Kasumi-1 (cell line): ENCODE data around the gene LAG3.

Experiments used
- DNase-seq, 2 experiments: peaks; one replicate each; lab custom pipeline; 2025; lab: John Stamatoyannopoulos, UW

LAG3 gene

GRCh38 chr12:6790496-6791150 lies 18.3 kb downstream of the LAG3 start:
- DNase-seq = no peak

DNA sequence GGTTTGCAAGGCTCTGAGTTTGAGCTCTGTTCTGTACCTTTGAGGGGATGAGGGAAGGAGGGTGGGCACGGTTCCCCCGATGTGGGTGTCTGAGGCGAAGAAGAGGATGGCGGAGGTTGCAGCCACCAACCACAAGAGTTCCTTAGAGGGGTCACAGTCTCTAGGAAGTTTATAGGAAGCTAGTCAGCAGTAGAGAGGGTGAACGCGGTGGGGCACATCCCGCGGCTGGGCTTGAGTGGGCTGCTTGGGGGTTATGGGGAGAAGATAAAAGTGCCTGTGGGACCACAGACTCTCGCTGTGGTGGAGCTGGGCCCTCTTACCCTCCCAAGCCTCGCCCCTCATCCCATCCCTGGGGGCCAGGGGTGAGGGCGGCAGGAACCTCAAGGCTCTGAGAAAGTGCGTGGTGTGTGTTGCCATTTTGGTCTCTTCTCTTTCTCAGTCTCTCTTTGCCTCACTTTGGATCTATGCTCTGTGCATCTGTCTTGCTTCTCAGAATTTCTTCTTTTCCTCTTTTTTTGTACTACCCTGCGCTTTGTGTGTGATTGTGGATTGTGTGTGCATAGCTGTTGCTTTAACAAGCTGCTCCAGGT lies 19.7 kb downstream of the LAG3 start:
- peak; percentile 25 to 57 for DNase-seq

DNA sequence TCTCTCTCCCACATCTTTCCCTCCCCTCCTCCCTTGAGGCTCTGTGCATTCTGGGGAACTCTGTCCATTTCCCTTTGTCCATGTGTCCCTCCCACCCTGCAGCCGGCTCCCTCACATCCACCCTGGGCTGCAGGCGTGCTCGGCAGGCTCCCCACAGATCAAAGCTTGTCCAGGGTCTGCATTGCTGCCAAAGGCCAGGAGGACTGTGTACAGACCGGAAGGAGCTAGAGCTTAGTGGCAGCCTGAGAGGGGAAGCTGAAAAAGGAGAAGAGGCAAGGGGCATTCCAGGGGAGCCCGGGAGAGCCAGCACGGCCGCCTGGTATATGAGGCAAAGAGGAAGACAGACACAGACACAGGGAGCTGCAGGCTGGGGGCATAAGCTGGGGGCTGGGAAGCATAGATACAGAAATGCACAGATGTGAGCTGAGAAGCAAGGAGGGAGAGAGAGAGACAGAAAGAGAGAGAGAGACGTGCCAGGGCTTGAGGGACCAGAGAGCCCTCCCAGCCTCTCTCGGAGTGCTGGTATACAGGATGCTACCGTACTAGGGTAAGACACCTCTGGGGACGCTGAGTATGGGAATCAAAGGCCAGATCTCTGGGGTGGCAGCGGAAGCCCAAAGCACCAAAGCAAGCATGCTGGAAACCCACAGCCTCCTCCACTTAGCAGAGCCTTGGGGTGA lies 20.3 kb downstream of the LAG3 start:
- peak; percentile 75 to 81 for DNase-seq

DNA sequence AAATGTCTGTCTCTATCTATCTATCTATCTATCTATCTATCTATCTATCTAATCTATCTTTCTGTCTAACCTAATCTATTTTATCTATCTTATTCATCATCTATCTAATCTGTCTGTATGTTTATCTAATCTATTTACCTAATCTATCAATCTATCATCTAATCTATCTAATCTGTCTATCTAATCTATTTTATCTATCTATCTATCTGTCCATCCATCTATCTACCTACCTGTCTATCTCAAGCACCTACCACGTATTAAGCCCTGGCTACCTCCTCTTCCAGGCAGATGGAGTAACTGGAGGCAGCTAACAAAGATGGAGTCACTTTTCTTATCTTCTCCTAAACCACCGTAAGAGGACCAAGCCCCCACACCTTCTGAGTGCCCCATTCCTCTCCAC lies 22.8 kb downstream of the LAG3 start:
- DNase-seq = no peak

DNA sequence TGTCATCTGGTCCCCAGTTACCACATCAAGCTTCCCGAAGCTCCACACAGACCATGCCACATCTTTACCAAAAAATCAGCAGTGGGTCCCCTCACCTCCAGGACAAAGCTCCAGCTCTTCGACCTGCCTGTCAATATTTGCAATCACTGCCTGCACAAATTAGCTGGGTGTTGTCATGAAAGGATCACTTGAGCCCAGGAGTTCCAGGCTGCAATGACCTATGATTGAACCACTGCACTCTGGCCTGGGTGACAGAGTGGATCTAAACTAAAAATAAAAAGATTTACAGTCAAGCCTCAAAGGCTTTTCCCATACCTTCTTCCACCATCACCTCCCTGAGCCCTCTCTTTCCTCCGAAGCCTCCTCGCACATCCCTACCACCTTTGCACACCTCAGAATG lies 24.3 kb downstream of the LAG3 start:
- DNase-seq = no peak

- DNase-seq = no peak
These were observed 26.8 kb downstream of the LAG3 start for GRCh38 chr12:6799147-6799546.

GRCh38 chr12:6807170-6807569 lies 34.9 kb downstream of the LAG3 start:
- DNase-seq = no peak

- no peak for DNase-seq
These were observed 36.7 kb downstream of the LAG3 start for GRCh38 chr12:6809056-6809455.

DNA sequence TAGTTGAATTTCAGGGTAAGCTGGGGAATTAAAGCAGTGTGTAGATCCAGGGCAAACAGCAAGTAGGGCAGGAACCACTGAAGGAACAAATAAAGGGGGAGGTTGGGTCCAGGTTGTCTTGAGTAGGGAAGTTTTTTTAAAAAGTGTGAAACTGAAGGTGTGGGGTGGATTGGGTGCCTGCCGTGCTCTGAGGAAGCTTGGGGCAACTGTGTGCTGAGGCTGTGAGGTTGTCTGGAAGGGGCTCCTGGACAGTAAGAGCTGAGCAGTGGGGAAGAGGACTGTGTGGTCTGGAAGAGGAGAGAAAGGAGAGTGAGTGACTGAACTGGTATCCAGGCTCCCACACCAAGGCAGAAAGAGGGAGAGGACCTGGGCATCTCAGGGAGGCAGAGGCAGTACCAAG lies 38.4 kb downstream of the LAG3 start:
- DNase-seq = no peak

DNA sequence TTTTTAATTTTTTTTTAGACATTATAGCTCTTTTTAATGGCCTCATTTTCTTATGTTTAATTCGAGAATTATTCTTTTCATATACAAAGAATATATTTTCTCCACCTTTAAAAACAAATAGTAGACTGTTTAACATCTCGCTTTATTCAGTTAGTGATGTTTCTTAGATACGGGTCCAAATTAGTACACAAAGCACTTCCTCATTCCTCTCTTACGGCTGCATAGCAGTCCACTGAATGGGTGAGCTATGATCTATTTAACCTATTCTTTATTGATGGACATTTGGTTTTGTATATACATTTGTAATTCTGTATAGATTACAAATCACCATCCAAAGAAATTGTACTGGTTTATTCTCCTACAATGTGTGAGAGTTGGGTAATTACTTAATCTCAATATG lies 41.0 kb downstream of the LAG3 start:
- no peak for DNase-seq

DNA sequence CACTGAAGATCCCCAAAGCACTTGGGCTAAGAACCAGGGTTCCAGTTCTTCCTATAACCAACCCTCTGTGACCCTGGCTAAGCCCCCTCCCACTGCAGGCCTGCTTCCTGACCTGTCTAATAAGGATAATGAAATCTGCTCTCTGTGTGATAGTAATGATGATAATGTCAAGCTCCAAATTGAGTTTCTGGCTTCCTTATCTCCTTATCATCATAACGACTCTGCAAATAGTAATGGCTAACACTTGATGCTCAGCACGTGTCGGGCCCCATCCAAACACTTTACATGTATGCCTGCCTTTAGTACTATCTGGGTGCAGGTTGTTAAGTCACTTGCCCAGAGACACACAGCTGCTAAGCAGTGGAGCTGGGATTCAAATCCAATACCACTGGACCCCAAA lies 44.3 kb downstream of the LAG3 start:
- no peak for DNase-seq

- DNase-seq = no peak
These were observed 44.8 kb downstream of the LAG3 start for GRCh38 chr12:6817098-6817497.

DNA sequence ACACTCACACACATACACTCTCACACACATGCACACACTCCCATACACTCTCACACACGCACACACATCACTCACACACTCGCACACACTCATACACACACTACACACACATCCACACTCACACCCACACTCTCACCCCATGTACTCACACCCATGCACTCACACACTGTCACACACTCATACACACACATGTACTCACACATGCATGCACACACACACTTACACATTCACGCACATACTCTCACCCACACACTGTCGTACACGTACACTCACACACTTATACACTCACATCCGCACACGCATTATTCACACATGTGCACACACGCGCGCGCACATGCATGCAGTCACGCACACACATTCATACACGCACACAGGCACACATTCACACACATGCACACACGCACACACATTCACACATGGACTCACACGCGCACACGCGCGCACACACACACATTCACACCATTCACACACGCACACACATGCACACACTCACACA lies 45.4 kb downstream of the LAG3 start:
- no peak for DNase-seq

GRCh38 chr12:6818222-6818621 lies 45.9 kb downstream of the LAG3 start:
- no peak for DNase-seq

DNA sequence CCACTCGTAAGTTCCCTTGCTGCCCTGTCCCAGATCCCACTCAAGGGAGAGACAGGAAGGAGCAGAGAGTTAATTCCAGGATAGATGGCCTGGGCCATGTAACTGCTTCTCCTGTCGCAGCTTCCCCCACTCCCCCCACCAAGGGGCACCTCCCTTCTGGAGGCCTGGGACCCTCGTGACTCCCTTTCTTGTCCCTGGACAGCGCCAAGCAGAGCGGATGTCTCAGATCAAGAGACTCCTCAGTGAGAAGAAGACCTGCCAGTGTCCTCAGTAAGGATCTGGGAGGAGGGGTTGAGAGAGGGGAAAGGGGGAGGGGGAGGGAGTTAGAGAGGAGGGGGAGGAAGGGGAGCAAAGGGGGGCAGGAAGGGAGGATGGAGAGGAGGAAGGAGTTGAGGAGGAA lies 46.3 kb downstream of the LAG3 start:
- DNase-seq = no peak

GRCh38 chr12:6819106-6820030 lies 47.0 kb downstream of the LAG3 start:
- DNase-seq = no peak

DNA sequence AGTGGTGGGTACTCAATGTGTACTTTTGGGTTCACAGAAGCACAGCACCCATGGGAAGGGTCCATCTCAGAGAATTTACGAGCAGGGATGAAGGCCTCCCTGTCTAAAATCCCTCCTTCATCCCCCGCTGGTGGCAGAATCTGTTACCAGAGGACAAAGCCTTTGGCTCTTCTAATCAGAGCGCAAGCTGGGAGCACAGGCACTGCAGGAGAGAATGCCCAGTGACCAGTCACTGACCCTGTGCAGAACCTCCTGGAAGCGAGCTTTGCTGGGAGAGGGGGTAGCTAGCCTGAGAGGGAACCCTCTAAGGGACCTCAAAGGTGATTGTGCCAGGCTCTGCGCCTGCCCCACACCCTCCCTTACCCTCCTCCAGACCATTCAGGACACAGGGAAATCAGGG lies 47.8 kb downstream of the LAG3 start:
- DNase-seq = no peak

DNA sequence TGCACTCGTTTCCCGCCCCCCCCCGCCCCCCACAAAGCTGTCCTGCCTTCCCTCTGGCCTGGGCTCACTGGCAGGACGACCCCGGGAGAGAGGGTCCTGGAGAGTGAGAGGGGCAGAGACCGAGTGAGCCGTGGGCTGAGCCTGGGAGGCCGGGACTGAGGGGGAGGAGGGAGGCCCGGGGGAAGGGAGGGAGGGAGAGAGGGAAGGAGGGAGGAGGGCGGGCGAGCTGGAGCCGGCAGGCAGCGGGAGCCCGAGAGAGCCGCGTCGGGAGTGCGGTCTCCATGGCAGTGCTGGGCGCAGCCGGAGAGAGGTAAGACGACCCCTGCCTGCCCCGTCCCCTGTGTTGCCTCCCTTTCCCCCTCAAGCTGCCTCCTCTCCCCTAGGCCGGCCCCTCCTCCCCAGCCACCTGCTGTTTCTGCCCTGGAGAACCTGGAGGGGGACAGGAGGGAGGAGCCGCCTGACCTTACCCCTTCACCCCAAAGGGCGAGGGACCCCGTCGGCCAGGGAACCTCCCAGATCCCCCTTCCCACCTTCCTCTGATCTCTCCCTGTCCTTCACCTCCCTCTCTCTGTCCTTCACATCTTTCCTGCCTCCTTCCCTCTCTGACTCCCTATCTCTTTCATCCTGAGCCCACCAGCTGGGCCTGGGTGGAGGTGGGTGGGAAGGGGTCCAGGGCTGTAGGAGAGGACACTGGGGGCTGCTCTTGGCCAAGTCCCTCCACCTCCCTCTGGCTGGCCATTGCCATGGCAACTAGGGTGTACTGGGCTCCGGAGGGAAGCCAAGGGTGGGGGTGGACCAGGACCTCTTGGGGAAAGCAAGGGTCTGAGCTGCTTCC lies 49.5 kb downstream of the LAG3 start, which contains the start of gene GPR162:
GPR162 (plus strand) TSS at position 231 of the 835 bp plus-strand sequence. CDS start 2,078 bp downstream, outside the sequence.
- peak in 1 of 2 experiments; percentile 30 for DNase-seq

DNA sequence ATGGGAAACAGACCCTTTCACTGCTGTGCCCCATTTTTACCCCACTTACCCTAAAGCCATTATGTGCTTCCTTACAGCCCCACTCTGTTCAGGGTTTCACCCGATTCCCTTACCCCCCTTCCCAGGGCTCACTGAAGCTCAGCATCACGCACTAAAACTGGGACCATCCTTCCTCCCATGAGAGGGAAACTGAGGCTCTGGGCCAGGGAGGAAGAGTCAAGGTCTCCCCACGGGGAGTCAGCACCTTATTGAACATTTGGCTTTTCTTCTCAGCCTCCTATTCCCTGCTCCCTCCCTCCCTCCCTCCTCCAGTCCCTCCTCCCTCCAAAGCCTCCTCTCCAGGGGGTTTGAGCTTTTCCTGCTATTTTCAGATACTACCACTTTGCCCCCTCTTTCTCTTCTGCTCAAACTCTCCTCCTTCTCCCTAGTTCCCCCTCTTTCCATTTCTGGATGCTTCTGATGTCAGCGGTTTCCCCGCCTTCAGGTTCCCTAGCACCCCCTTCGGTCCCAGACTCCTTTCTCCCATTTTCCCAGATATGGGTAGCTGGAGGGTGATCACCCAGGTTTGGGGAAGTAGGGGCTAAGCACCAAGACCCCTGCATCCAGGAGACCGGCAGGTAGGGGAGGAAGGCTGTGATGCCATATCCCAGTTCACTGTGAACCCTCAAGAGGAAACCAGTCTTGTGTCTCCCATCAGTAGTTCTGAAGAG lies 50.3 kb downstream of the LAG3 start:
- no peak for DNase-seq
